Body of pancreas (tissue), 4 donors: ENCODE measurements around the gene ADAMTS4. TPM values are rescaled to one million over a fixed set of nuclear protein-coding genes. Genes with fewer than 3 reads are reported as not detected.

Experiments
- ATAC-seq: fragments of 150-250 bp; one replicate; pipeline ENCODE4 v1.9.1; 2016
- DNase-seq, 4 donors: peaks; one replicate each; pipeline ENCODE4 v3.0.0-alpha.2; 2019
- H3K27ac ChIP-seq, 4 donors: fragments of 200-600 bp; sonication (generic); 1 replicate in 3 of 4; 2 replicates in 1 of 4; pipeline versions ENCODE4 v1.5.1 to v1.6.1; 2016 to 2019; ENCODE audit warnings: mild to moderate bottlenecking in 1 of 4, mixed read lengths in 1 of 4, moderate library complexity in 1 of 4
- H3K27me3 ChIP-seq, 2 donors: fragments of 200-600 bp; sonication (generic); one replicate each; pipeline ENCODE4 v1.6.0; 2016; ENCODE audit warnings: mild to moderate bottlenecking in 1 of 2
- H3K36me3 ChIP-seq, 2 donors: fragments of 200-600 bp; sonication (generic); replicated peaks in 1 of 2; 2 replicates each; pipeline ENCODE4 v1.5.1; 2016; ENCODE audit warnings: low read depth in 2 of 2; ENCODE audit not compliant: insufficient read depth in 1 of 2
- H3K4me1 ChIP-seq: fragments of 200-600 bp; sonication (generic); one replicate; pipeline ENCODE4 v1.6.0; 2016
- H3K4me3 ChIP-seq, 2 donors: fragments of 200-600 bp; sonication (generic); 1 replicate in 1 of 2; 2 replicates in 1 of 2; pipeline ENCODE4 v1.5.1; 2016 to 2019
- H3K9me3 ChIP-seq, 3 donors: fragments of 200-600 bp; sonication (generic); 1 replicate in 2 of 3; 2 replicates in 1 of 3; pipeline ENCODE4 v1.5.1; 2016
- POLR2A ChIP-seq, 3 donors: fragments of 450-650 bp; IDR thresholded peaks; one replicate each; pipeline ENCODE4 v1.6.1; 2016; ENCODE audit warnings: antibody characterized with exemption in 3 of 3, mild to moderate bottlenecking in 2 of 3
- WGBS, 2 donors: methylation state at CpG; one replicate each; pipeline ENCODE4 v1.1.5; 2017; 5-methylcytosine and 5-hydroxymethylcytosine counted together
- intact Hi-C: fragments of 100-400 bp; cut with DNase I; formaldehyde crosslinking; loops from one replicate; pipeline ENCODE4 v1.15.1; 2023
- total RNA-seq, 2 donors: library from RNA; depleted of rRNA; stranded (reverse); fragments of >200 nt; gene quantifications; one replicate each; pipeline ENCODE4 v1.1.0, GENCODE V29; 2016
- TF ChIP-seq, protein P1 (sequence below), 7 experiments: fragments of 450-650 bp in 4 of 7; fragments of 200-600 bp in 3 of 7; sonication (generic) in 3 of 7; IDR thresholded peaks; one replicate each; pipeline ENCODE4 v1.5.1; 2016 to 2019; ENCODE audit warnings: antibody characterized with exemption in 7 of 7

Gene ADAMTS4
- total RNA-seq, 2 donors from 2014 or later, result 6.7 to 7.9 TPM

DNA sequence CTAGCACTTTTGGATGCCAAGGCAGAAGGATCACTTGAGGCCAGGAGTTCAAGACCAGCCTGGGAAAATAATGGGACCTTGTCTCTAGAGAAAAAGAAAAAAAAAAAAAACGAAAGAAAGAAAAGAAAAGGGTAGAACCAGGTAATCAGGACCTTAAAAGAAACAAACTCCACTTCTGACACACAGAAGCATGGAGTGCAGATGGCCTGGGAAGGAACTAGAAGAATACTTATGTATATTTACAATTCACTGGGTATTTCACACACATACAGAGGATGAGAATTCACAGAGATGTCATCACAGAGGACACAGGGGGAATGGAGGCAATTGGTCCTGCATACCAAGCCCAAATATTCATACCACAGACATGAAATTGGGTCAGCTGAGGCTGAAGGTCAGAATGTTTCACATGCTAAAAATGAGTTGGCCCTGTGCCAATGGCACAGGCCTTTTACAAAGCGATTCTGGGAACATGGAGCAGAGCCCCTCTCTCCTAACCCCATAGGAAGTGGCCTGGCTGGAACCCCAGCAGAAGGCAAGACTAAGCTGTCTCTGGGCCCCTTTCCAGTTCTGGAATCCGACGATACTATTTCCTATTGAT is 26.0 kb downstream of the ADAMTS4 start:
- Histone ChIP-seq H3K27me3 (no peaks in the 10 kb centered on the region), H3K4me3 (no peak overlapping the region), H3K4me1 (peaks cover 35% of the 10 kb centered on the region), H3K27ac (peak overlapping the region in 2 of 4 donors; percentile 12 to 39), H3K9me3 (no peaks in the 10 kb centered on the region), H3K36me3 (peaks cover 12 to 24% of the 10 kb centered on the region in 2 donors)
- peak; percentile 39 to 70 (median 56) for DNase-seq
- 12 to 25% methylated on average over 4 of the region's 4 CpGs for WGBS, 2 donors
- ATAC-seq, result no peak
- TF ChIP-seq, protein P1, sequence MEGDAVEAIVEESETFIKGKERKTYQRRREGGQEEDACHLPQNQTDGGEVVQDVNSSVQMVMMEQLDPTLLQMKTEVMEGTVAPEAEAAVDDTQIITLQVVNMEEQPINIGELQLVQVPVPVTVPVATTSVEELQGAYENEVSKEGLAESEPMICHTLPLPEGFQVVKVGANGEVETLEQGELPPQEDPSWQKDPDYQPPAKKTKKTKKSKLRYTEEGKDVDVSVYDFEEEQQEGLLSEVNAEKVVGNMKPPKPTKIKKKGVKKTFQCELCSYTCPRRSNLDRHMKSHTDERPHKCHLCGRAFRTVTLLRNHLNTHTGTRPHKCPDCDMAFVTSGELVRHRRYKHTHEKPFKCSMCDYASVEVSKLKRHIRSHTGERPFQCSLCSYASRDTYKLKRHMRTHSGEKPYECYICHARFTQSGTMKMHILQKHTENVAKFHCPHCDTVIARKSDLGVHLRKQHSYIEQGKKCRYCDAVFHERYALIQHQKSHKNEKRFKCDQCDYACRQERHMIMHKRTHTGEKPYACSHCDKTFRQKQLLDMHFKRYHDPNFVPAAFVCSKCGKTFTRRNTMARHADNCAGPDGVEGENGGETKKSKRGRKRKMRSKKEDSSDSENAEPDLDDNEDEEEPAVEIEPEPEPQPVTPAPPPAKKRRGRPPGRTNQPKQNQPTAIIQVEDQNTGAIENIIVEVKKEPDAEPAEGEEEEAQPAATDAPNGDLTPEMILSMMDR (IDR thresholded peaks at IDR 0.05), result no peak
- no peak for TF ChIP-seq POLR2A (IDR thresholded peaks at IDR 0.05)
- intact Hi-C loops, result no loop called here

DNA sequence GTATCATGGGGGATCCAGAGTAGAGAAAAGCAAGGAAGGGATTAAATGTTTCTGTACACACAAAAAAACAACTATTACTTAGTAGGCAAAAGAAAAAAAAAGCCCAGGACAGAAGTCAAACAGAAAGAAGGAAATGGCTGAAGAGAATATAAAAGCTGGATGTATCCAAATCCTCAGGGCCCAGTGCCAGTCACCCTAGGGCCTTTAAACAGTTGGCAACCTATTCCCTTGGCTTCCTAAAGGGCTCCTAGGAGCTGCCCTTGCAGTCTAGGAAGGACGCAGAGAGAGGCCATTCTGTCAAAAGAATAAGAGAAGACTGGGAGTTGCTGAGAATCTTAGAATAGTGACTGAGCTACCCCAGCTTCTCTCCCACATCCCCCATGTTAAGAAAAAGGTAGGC is 26.5 kb downstream of the ADAMTS4 start:
- H3K27ac ChIP-seq, result peak overlapping the region in 2 of 4 donors; percentile 12 to 39
- intact Hi-C loops, result no loop called here
- H3K4me1 ChIP-seq, result peaks cover 39% of the 10 kb centered on the region
- H3K4me3 ChIP-seq, result no peak overlapping the region
- TF ChIP-seq, protein P1 (IDR thresholded peaks at IDR 0.05), result no peak
- no peak for TF ChIP-seq POLR2A (IDR thresholded peaks at IDR 0.05)
- no peaks in the 10 kb centered on the region for H3K27me3 ChIP-seq
- no peaks in the 10 kb centered on the region for H3K9me3 ChIP-seq
- no peak for ATAC-seq
- 88 to 100% methylated on average over 1 of the region's 1 CpG for WGBS, 2 donors
- H3K36me3 ChIP-seq, result peaks cover 12 to 24% of the 10 kb centered on the region in 2 donors
- no peak for DNase-seq

DNA sequence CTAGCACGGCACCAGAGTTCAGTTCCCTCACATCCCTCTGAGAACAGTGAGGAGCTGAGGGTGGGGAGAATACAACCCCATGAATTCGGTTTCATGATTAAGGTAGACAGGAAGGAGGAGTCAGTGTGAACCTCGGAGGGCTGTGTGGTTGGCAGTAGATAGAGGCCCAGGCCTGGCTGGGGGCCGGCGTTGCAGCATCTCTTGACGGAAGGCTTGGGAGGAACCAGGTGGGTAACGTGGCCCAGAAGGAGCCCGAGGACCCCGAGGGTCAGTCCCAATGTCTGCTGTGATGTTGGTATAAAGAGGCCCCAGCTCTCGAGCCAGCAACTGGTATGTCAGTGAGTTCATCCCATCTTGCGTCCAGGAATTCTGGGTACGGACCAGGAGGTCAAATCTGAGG is 27.2 kb downstream of the ADAMTS4 start:
- WGBS, 2 donors, result 81 to 84% methylated on average over 12 of the region's 12 CpGs
- H3K4me1 ChIP-seq, result peaks cover 44% of the 10 kb centered on the region
- ATAC-seq (no peak), DNase-seq (no peak)
- no peaks in the 10 kb centered on the region for H3K9me3 ChIP-seq
- intact Hi-C loops, result no loop called here
- H3K27ac ChIP-seq, result peak overlapping the region in 1 of 4 donors; percentile 39
- TF ChIP-seq, protein P1 (IDR thresholded peaks at IDR 0.05), result no peak
- no peak for TF ChIP-seq POLR2A (IDR thresholded peaks at IDR 0.05)
- H3K4me3 ChIP-seq, result no peak overlapping the region
- H3K36me3 ChIP-seq, result peaks cover 12 to 24% of the 10 kb centered on the region in 2 donors
- no peaks in the 10 kb centered on the region for H3K27me3 ChIP-seq

DNA sequence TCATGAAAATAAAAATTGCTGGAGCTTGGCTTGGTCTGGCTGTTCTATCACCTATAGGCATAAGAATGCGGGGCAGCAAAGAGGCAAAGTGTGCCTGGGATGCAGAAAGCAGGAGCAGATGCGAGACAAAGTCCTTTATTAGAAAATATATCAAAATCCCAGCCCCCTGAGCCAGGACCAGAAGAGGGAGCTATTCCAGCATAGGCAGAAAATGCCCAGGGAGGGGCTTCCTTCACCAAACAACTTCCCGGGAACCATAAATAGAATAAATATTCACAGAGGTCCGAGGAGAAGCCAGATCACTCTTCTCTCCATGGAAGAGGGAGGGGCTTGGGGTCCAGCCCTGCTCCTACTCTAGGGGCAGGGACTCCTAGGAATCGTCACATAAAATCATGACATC is 27.7 kb downstream of the ADAMTS4 start:
- WGBS, 2 donors, result 53 to 58% methylated on average over 5 of the region's 5 CpGs
- Histone ChIP-seq H3K27me3 (no peaks in the 10 kb centered on the region), H3K4me3 (no peak overlapping the region), H3K4me1 (peaks cover 39% of the 10 kb centered on the region), H3K36me3 (peaks cover 12 to 24% of the 10 kb centered on the region in 2 donors), H3K9me3 (no peaks in the 10 kb centered on the region), H3K27ac (peak overlapping the region in 1 of 4 donors; percentile 39)
- no peak for TF ChIP-seq POLR2A (IDR thresholded peaks at IDR 0.05)
- TF ChIP-seq, protein P1 (IDR thresholded peaks at IDR 0.05), result no peak
- no peak for DNase-seq
- ATAC-seq, result no peak
- intact Hi-C loops, result no loop called here

DNA sequence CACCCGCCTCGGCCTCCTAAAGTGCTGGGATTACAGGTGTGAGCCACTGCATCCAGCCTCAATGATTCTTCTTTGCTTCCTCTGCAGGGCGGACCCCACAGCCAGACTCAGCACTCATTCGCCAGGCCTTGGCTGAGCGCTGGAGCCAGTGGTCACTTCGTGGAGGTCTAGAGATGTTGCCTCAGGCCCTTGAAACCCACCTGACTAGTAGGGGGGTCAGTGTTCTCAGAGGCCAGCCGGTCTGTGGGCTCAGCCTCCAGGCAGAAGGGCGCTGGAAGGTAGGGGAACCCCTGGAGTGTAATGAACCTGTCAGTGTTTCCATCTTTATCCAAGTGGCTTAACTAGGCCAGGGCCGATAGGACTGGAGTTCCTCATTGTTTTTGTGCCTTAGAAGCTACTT is 29.9 kb downstream of the ADAMTS4 start:
- TF ChIP-seq, protein P1 (IDR thresholded peaks at IDR 0.05), result no peak
- no peak for TF ChIP-seq POLR2A (IDR thresholded peaks at IDR 0.05)
- peaks cover 12 to 18% of the 10 kb centered on the region in 2 donors for H3K36me3 ChIP-seq
- H3K9me3 ChIP-seq, result no peaks in the 10 kb centered on the region
- no peak overlapping the region for H3K4me3 ChIP-seq
- H3K27me3 ChIP-seq, result no peaks in the 10 kb centered on the region
- H3K27ac ChIP-seq, result no peak overlapping the region
- ATAC-seq (no peak), DNase-seq (no peak)
- H3K4me1 ChIP-seq, result peaks cover 39% of the 10 kb centered on the region
- WGBS, 2 donors, result 83 to 97% methylated on average over 3 to 9 of the region's 9 CpGs
- intact Hi-C loops, result no loop called here
